ENCODE results near the gene TIGAR.

The TIGAR gene

GRCh38 chr12:4320853-4321701, at the start of gene TIGAR:
TIGAR (plus strand) TSS chr12:4321213; CDS start chr12:4321272, 59 bp downstream.
- DNase-seq: peak; percentile 88

DNA sequence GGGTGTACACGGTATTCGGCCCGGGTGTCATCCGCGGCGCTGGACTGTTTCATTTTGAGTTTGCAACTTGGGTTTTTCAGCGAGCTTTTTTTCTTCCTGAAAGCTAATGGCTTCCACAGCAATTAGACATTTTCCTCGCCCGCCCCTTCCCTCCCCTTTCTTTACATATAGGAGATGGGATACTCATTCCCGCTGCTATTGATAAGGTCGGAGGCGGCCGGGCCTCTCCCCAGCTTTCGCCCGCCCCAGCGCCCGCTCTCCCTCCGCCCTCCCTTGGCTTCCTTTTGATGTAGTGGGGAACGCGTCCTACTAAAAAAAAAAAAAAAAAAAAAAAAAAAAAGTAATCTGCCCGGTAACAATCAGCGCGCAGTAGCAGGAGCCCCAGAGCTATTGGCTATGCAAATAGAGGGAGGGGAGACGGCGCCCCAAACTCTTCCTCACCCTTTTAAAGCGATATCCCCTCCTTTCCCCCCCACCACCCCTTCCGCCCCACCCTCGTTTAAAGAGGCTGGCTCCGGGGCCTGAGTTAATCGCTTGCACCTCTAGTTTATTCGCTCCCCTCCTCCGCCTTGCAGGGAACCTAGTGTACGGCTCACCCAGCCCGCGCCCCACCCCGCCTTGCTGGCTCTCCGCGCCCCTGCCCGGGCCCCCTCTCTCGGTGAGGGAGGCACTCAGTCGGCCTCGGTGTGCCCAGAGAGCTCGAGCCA, 49.1 kb upstream of the TIGAR start:
- DNase-seq: peak; percentile 83 to 94

DNA sequence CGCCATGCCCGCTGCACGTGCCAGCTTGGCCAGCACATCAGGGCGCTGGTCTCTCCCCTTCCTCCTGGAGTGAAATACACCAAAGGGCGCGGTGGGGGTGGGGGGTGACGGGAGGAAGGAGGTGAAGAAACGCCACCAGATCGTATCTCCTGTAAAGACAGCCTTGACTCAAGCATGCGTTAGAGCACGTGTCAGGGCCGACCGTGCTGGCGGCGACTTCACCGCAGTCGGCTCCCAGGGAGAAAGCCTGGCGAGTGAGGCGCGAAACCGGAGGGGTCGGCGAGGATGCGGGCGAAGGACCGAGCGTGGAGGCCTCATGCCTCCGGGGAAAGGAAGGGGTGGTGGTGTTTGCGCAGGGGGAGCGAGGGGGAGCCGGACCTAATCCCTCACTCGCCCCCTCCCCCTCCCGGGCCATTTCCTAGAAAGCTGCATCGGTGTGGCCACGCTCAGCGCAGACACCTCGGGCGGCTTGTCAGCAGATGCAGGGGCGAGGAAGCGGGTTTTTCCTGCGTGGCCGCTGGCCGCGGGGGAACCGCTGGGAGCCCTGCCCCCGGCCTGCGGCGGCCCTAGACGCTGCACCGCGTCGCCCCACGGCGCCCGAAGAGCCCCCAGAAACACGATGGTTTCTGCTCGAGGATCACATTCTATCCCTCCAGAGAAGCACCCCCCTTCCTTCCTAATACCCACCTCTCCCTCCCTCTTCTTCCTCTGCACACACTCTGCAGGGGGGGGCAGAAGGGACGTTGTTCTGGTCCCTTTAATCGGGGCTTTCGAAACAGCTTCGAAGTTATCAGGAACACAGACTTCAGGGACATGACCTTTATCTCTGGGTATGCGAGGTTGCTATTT, 48.4 kb upstream of the TIGAR start:
- DNase-seq: peak; percentile 74 to 75

DNA sequence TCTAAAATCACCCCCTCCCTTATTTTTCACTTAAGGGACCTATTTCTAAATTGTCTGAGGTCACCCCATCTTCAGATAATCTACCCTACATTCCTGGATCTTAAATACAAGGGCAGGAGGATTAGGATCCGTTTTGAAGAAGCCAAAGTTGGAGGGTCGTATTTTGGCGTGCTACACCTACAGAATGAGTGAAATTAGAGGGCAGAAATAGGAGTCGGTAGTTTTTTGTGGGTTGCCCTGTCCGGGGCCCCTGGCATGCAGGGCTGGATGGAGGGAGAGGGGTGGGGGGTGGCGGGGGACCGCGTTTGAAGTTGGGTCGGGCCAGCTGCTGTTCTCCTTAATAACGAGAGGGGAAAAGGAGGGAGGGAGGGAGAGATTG, 47.8 kb upstream of the TIGAR start:
- DNase-seq: no peak

GRCh38 chr12:4273652-4274395, 47.2 kb upstream of the TIGAR start, which contains the start of gene CCND2:
CCND2 (plus strand) TSS chr12:4273762; CDS start chr12:4274041, 279 bp downstream.
- peak; percentile 77 to 84 for DNase-seq

DNA sequence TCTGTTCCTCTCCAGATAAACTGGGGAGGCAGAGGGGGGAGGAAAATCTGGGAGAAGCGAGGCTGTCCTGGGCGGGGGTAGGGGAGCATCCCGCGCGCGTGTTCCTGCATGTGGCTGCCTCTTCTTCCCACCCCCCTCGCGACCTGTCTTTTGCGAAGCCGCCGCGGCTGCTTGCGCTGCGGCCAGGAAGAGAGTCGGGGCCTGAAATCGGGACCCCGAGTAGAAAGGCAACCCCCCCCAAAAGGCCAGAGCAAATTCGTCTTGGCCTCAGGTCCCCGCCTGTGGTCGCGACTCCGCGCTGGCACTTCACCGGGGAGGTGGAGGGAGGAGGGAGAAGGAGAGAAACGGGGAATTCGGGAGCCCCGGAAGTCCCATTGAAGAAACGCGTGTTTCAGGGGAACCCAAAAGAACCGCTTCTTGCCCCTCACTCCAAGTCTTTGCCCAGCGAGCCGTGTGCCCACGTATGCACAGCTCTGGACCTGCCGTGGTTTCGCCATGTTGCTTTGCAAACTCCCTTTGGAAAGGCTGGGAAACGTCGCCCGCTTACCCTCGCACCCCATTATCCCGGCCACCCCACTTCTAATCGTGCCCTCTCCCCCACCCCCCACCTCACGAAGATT, 46.5 kb upstream of the TIGAR start:
- DNase-seq: no peak

- no peak for DNase-seq
Observed at GRCh38 chr12:4275016-4275869, 45.8 kb upstream of the TIGAR start.

GRCh38 chr12:4275870-4276301, 45.1 kb upstream of the TIGAR start:
- no peak for DNase-seq

DNA sequence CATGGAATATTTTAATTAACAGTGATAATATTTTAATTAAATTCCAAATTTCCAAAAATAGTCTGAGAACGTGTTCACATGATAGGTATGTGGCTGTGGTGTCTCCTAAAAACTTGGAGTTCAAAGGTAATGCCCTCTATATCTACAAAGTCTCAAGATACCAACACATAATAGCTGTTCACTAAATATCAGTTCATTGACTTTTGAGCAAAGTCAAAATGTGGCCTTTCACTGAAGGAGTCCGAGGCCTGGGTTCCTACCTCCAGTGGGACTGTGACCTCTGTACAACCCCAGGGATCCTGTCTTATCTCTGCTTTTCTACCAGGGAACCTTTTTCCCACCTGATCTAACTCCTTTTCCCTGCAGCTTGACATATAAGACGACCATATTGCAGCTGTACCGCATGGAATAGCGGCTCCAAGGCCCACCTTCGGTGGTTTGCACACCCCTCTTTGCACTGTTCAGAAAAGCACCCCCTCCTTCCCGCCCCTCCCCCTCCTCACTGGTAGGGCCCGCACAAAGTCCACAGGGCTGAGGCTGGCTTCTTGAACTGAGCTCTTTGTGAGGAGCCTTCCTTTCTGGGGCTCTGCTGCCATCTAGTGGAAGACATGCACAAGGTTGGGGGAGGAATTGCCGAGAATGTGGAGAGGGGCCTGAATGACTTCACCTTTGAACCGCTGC, 44.3 kb upstream of the TIGAR start:
- DNase-seq: peak; percentile 74 to 86

- DNase-seq: no peak
Observed at GRCh38 chr12:4277205-4277543, 43.8 kb upstream of the TIGAR start.

DNA sequence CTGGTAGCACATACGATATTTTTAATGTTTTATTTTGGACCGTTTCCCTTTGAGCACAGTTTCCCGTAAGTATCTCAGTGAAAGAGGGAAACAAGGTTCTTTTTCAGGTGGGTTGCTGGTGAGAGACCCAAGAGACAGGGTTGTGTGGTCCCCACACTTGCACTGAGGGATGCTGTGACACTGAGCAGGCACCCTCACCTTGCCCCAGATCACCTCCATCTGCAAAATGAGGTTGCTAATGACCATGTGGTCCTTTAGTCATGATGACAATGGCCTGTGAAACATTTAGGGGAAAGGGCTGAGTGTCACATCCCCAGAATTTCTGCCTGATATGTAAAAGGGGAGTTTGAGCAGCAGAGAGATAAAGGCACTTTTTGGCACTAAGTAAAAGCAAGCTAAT, 43.2 kb upstream of the TIGAR start:
- DNase-seq: no peak

- DNase-seq: no peak
Observed at GRCh38 chr12:4278329-4279197, 42.5 kb upstream of the TIGAR start.

GRCh38 chr12:4279198-4279690, 41.8 kb upstream of the TIGAR start:
- no peak for DNase-seq

DNA sequence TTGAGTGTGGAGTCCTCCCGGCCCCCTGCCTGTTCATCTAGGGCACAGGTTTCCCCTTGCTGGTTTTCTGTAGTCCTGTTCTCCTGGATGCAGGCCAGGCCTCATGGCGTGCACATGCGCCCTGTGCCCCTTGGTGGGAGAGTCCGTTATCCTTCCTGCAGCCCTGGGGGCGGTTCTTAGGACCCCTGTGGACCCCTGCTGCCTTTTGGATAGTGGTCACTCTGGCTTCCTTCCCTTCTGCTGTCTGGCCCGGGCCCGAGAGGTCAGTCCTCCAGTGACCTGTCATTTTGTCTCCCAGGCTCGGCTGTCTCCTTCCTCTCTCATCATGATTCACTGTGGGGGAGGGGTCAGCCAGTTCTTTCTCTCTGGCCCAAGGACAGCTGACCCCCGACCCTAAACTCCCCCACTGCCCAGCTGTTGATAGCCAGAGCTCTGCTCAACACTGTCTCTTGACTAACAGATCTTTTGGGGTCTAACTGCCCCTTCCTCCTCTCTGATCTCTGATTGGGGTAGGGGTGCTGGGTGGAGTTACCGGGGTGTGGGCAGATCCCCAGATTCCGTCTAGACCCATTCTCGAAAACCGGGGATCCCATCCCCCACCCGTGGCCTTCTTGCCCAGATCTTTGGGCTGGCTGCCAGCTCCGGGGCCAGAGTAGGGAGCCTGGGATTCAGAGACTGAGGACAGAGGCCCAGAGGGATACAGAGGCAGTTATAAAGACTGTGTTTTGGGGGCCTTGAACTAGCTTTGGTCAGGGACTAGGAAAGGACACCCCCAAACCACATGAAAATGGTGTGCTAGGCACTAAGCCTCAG, 40.5 kb upstream of the TIGAR start:
- DNase-seq: no peak

DNA sequence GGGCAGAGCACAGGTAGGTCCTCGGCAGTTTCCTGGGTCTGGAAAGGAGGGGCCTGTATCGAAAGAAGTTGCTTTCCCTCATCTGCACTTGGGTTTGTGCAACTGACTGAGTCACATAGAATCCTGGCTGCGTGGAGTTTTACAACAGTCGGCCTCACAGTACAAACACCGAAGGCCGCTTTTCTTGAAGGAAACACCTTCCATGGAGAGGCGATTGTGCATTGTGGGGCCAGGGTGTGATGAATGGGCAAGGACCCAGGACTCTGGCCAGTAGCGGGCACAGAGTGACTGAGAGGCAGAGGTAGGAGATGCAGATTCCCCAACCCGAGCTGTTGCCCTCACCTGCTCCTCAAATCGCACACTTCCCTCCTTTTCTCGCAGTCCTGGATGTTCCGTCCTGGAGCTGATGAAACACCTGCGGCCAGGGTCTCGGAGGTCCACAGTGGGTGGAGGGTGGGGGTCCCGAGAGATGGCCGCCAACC, 39.8 kb upstream of the TIGAR start:
- no peak for DNase-seq

- no peak for DNase-seq
Observed at GRCh38 chr12:4282103-4282891, 38.7 kb upstream of the TIGAR start.

DNA sequence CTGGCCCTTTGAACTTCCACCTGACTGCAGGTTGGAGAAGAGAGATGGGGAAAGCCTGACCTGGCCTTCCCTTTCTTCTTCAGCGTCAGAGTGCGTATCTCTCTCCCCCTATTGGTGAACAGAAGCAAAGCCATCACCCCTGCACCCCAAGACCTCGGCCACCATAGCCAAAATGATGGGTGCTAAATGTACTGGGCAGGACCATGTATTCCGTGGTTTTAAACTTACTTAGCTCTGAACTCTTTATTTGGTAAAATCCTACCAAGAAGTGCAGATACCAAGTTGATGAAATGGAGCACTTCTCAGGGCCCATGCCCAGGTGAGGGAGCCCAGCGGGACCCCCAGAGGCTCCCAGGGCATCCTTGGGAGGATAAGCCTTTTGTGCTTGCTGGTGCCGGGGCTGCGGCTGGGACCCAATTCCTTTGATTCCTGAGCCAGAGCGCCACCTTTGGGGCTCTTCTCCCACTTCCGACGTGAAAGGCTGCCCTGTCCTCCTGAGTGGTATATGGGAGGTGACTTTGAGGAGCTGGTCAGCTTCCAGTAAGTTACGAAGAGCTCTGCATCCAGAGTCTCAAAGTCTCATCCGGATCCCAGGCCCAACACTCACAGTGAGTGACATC, 38.0 kb upstream of the TIGAR start:
- DNase-seq: no peak

Data from stimulated activated CD4-positive, alpha-beta T cell treated with anti-CD3 and anti-CD28 coated beads, Interleukin-4, amount 100 ng/mL, for 4 hours (primary cell).